Activated naive CD8-positive, alpha-beta T cell treated with anti-CD3 and anti-CD28 coated beads, Interleukin-2, amount 50 U/mL, for 16 hours (primary cell): Measurements from ENCODE around the gene RPS14.
"Not testable (repeated sequence)": the region's sequence is repeated elsewhere in the genome, so short reads cannot be mapped to it uniquely, and the experiment has no call there.

Experiments
- DNase-seq: peaks from one replicate; pipeline ENCODE4 v3.0.0-alpha.2; 2020; ENCODE audit warnings: low read depth, low spot score

The RPS14 gene

GRCh38 chr5:150413902-150414790, 35.4 kb downstream of the RPS14 start:
- DNase-seq = not testable (repeated sequence)

GRCh38 chr5:150413176-150413901, 36.2 kb downstream of the RPS14 start:
- DNase-seq = no peak

- peak; percentile 83 for DNase-seq
Observed at GRCh38 chr5:150412319-150413175, 37.0 kb downstream of the RPS14 start, which contains the start of gene CD74. CD74 (minus strand) TSS chr5:150412910; CDS start chr5:150412749, 161 bp downstream.

- DNase-seq = no peak
Observed at GRCh38 chr5:150411245-150411979, 38.1 kb downstream of the RPS14 start.

GRCh38 chr5:150410524-150411244, 38.9 kb downstream of the RPS14 start:
- no peak for DNase-seq

GRCh38 chr5:150409638-150410523, 39.7 kb downstream of the RPS14 start:
- no peak for DNase-seq

GRCh38 chr5:150408231-150408943, 41.2 kb downstream of the RPS14 start:
- DNase-seq = no peak

- no peak for DNase-seq
Observed at GRCh38 chr5:150407096-150407720, 42.3 kb downstream of the RPS14 start.

GRCh38 chr5:150406723-150407095, 42.8 kb downstream of the RPS14 start:
- no peak for DNase-seq

GRCh38 chr5:150406103-150406722, 43.3 kb downstream of the RPS14 start:
- no peak for DNase-seq

- DNase-seq = no peak
Observed at GRCh38 chr5:150404941-150405816, 44.4 kb downstream of the RPS14 start.

- no peak for DNase-seq
Observed at GRCh38 chr5:150404535-150404934, 45.0 kb downstream of the RPS14 start.

GRCh38 chr5:150404121-150404520, 45.4 kb downstream of the RPS14 start:
- DNase-seq = no peak

GRCh38 chr5:150402901-150403342, 46.6 kb downstream of the RPS14 start:
- DNase-seq = no peak

GRCh38 chr5:150402229-150402773, 47.2 kb downstream of the RPS14 start:
- DNase-seq = no peak
